ENCODE data around the gene OR56A5.

Gene OR56A5

GRCh38 chr11:5931061-5931460 lies 37.2 kb downstream of the OR56A5 start:
- DNase-seq = no peak

- DNase-seq = no peak
Measured at GRCh38 chr11:5930614-5931013, 37.7 kb downstream of the OR56A5 start.

- no peak for DNase-seq
Measured at GRCh38 chr11:5929571-5930368, 38.5 kb downstream of the OR56A5 start.

GRCh38 chr11:5928811-5929210 lies 39.5 kb downstream of the OR56A5 start:
- DNase-seq = no peak

GRCh38 chr11:5928271-5928670 lies 40.0 kb downstream of the OR56A5 start:
- DNase-seq = no peak

GRCh38 chr11:5923794-5924193 lies 44.5 kb downstream of the OR56A5 start:
- DNase-seq = no peak

- DNase-seq = no peak
Measured at GRCh38 chr11:5923427-5923776, 44.9 kb downstream of the OR56A5 start.

GRCh38 chr11:5922749-5923426 lies 45.4 kb downstream of the OR56A5 start:
- DNase-seq = no peak

All from GF-D8 (cell line).